ENCODE results near the gene JADE2.

DNA sequence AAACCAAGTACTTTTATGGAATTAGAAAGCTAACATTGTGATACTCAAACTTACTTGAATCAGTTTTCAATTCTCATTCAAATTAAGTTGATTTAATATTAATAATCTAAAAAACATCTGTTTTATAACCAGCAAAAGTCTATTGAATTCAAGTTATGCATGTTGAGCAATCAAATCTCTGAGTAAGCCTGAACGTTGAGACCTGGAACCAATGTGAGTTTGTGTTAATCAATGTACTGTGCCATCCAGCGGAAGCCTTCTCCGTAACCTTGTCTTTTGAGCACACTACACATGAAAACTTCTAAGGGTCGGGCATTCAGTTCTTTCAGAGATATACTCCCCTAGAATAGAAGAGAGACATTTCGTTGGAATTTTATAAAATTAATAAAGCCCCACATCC is 81.3 kb downstream of the JADE2 start:
- TF ChIP-seq ZNF274 (IDR thresholded peaks at IDR 0.05; ENCODE audit: low read depth, low read length) (no peak), YY1 (IDR thresholded peaks at IDR 0.05; ENCODE audit: insufficient read depth, insufficient read length) (no peak)
